A549 (cell line): ENCODE measurements around the gene FTSJ1. TPM values are rescaled to one million over a fixed set of nuclear protein-coding genes. Genes with fewer than 3 reads are reported as not detected.

ENCODE experiments used
- ATAC-seq, 2 experiments: fragments of 200-7000 bp in 1 of 2; fragments of >200 bp in 1 of 2; cut with Nextera tagmentation in 1 of 2; cut with Tn5 transposase in 1 of 2; 3 replicates each; pipeline versions ENCODE4 v1.8.0 to v1.9.1; 2018 to 2020; ENCODE audit warnings: mild to moderate bottlenecking in 1 of 2, moderate library complexity in 1 of 2
- CTCF ChIA-PET: fragments of 300-600 bp; sonication (Branson Sonifier 250); formaldehyde crosslinking; extraction: SDS; loops from one replicate; lab custom pipeline; 2021; ENCODE audit warnings: antibody characterized with exemption, inconsistent platforms; lab: Yijun Ruan, JAX
- POLR2A ChIA-PET: fragments of 350-600 bp; formaldehyde crosslinking; extraction: SDS; loops from one replicate; lab custom pipeline; 2021; ENCODE audit warnings: antibody characterized with exemption, inconsistent platforms; lab: Yijun Ruan, JAX
- DNase-seq, 2 experiments: peaks; one replicate each; pipeline versions ENCODE4 v3.0.0 to v3.0.0-alpha.2; 2011 to 2016; ENCODE audit warnings: low read depth in 1 of 2, low spot score in 1 of 2
- FAIRE-seq: peaks from 2 replicates; lab custom pipeline; 2011; peaks lifted over from hg19 to GRCh38; lab: Jason Lieb, UNC
- H3K27ac ChIP-seq, 2 experiments: fragments of >200 bp; sonication (Bioruptor Twin); formaldehyde crosslinking; 3 replicates each; pipeline ENCODE4 v1.5.1; 2016 to 2017
- H3K4me1 ChIP-seq: fragments of >200 bp; sonication (Bioruptor Twin); formaldehyde crosslinking; 3 replicates; pipeline ENCODE4 v1.6.1; 2016
- H3K4me2 ChIP-seq: fragments of >200 bp; sonication (Bioruptor Twin); formaldehyde crosslinking; 3 replicates; pipeline ENCODE4 v1.6.1; 2016
- H3K4me3 ChIP-seq: fragments of >200 bp; sonication (Bioruptor Twin); formaldehyde crosslinking; 3 replicates; pipeline ENCODE4 v1.5.1; 2016
- H3K9me3 ChIP-seq: fragments of >200 bp; sonication (Bioruptor Twin); formaldehyde crosslinking; 3 replicates; pipeline ENCODE4 v1.6.1; 2016
- BHLHE40 ChIP-seq: IDR thresholded peaks from 2 replicates; pipeline ENCODE4 v1.6.1; 2012; ENCODE audit warnings: low read depth, low read length, inconsistent platforms
- CBX2 ChIP-seq: fragments of 200-600 bp; sonication (generic); IDR thresholded peaks from 2 replicates; pipeline ENCODE4 v1.6.1; 2016; ENCODE audit warnings: low read depth, mild to moderate bottlenecking, borderline replicate concordance
- CBX8 ChIP-seq: fragments of 200-600 bp; sonication (generic); IDR thresholded peaks from 2 replicates; pipeline ENCODE4 v1.6.1; 2016
- CHD2 ChIP-seq: fragments of 150-350 bp; IDR thresholded peaks from 2 replicates; pipeline ENCODE4 v1.6.1; 2014; ENCODE audit warnings: low read length; ENCODE audit not compliant: partially characterized antibody
- CHD4 ChIP-seq: fragments of 200-600 bp; sonication (generic); IDR thresholded peaks from 2 replicates; pipeline ENCODE4 v1.6.1; 2016; ENCODE audit warnings: antibody characterized with exemption, mild to moderate bottlenecking, borderline replicate concordance
- EHMT2 ChIP-seq: fragments of 200-600 bp; sonication (generic); IDR thresholded peaks from 2 replicates; pipeline ENCODE4 v1.6.1; 2016; ENCODE audit warnings: antibody characterized with exemption, low read depth, mild to moderate bottlenecking, moderate library complexity
- FOSB ChIP-seq: fragments of 250-450 bp; sonication (Bioruptor Pico); IDR thresholded peaks from 2 replicates; pipeline ENCODE4 v1.5.0; 2020; ENCODE audit warnings: mild to moderate bottlenecking, moderate library complexity
- FOXS1 ChIP-seq: fragments of 250-450 bp; sonication (Bioruptor Pico); IDR thresholded peaks from 2 replicates; pipeline ENCODE4 v1.5.0; 2020; ENCODE audit warnings: mild to moderate bottlenecking, moderate library complexity
- HEYL ChIP-seq: fragments of 250-450 bp; sonication (Bioruptor Pico); IDR thresholded peaks from 2 replicates; pipeline ENCODE4 v1.8.0; 2021; ENCODE audit warnings: mild to moderate bottlenecking, moderate library complexity
- HMGXB4 ChIP-seq: fragments of 250-450 bp; sonication (Bioruptor Pico); IDR thresholded peaks from 2 replicates; pipeline ENCODE4 v1.5.0; 2021; ENCODE audit warnings: mild to moderate bottlenecking, moderate library complexity, borderline replicate concordance
- HOXA7 ChIP-seq: fragments of 250-450 bp; sonication (Bioruptor Pico); IDR thresholded peaks from 2 replicates; pipeline ENCODE4 v1.5.0; 2020; ENCODE audit warnings: mild to moderate bottlenecking, moderate library complexity
- HOXB13 ChIP-seq: fragments of 250-450 bp; sonication (Bioruptor Pico); IDR thresholded peaks from 2 replicates; pipeline ENCODE4 v1.5.0; 2020; ENCODE audit warnings: low read depth, mild to moderate bottlenecking, moderate library complexity
- JUN ChIP-seq, 2 experiments: fragments of >200 bp; sonication (Bioruptor Twin); formaldehyde crosslinking; IDR thresholded peaks; 2 replicates in 1 of 2; 3 replicates in 1 of 2; pipeline ENCODE4 v1.6.1; 2016 to 2017
- JUNB ChIP-seq: fragments of >200 bp; sonication (Bioruptor Twin); formaldehyde crosslinking; IDR thresholded peaks from 2 replicates; pipeline ENCODE4 v1.6.1; 2016
- KDM5A ChIP-seq: fragments of 200-600 bp; sonication (generic); IDR thresholded peaks from 2 replicates; pipeline ENCODE4 v1.6.1; 2016; ENCODE audit warnings: antibody characterized with exemption, mild to moderate bottlenecking
- MYC ChIP-seq: IDR thresholded peaks from 2 replicates; pipeline ENCODE4 v1.6.1; 2012; ENCODE audit warnings: mild to moderate bottlenecking, inconsistent platforms, low read length, improper control_type of control experiment, borderline replicate concordance
- NFE2L2 ChIP-seq: fragments of 150-350 bp; conservative IDR thresholded peaks from 2 replicates; pipeline ENCODE4 v1.6.1; 2014; ENCODE audit warnings: low read length
- NPAS2 ChIP-seq: fragments of 250-450 bp; sonication (Bioruptor Pico); IDR thresholded peaks from 2 replicates; pipeline ENCODE4 v1.8.0; 2022; ENCODE audit warnings: mild to moderate bottlenecking, moderate library complexity, borderline replicate concordance
- NR3C1 ChIP-seq: fragments of >200 bp; sonication (Bioruptor Twin); formaldehyde crosslinking; IDR thresholded peaks from 3 replicates; pipeline ENCODE4 v1.6.1; 2017
- PBX3 ChIP-seq: IDR thresholded peaks from 2 replicates; pipeline ENCODE4 v1.6.1; 2012
- PHF8 ChIP-seq: fragments of 200-600 bp; sonication (generic); IDR thresholded peaks from 2 replicates; pipeline ENCODE4 v1.6.1; 2016; ENCODE audit warnings: low read depth, mild to moderate bottlenecking, antibody characterized with exemption, moderate library complexity, borderline replicate concordance
- POLR2A ChIP-seq: IDR thresholded peaks from 2 replicates; pipeline ENCODE4 v1.6.1; 2012; ENCODE audit warnings: mild to moderate bottlenecking, low read length
- RFX5 ChIP-seq: fragments of 450-650 bp; IDR thresholded peaks from 2 replicates; pipeline ENCODE4 v1.7.1; 2014; ENCODE audit warnings: antibody characterized with exemption, mild to moderate bottlenecking, moderate library complexity
- SMC3 ChIP-seq: fragments of >200 bp; sonication (Bioruptor Twin); formaldehyde crosslinking; IDR thresholded peaks from 3 replicates; pipeline ENCODE4 v1.6.1; 2018; ENCODE audit warnings: inconsistent platforms
- TFCP2L1 ChIP-seq: fragments of 250-450 bp; sonication (Bioruptor Pico); IDR thresholded peaks from 2 replicates; pipeline ENCODE4 v1.5.0; 2021; ENCODE audit warnings: mild to moderate bottlenecking
- TP53 ChIP-seq: fragments of 250-450 bp; sonication (Bioruptor Pico); IDR thresholded peaks from 2 replicates; pipeline ENCODE4 v1.5.0; 2021; ENCODE audit warnings: mild to moderate bottlenecking, moderate library complexity
- ZC3H11A ChIP-seq: fragments of 450-650 bp; IDR thresholded peaks from 2 replicates; pipeline ENCODE4 v1.6.1; 2014; ENCODE audit warnings: antibody characterized with exemption, mild to moderate bottlenecking
- ZFP36 ChIP-seq: fragments of 450-650 bp; IDR thresholded peaks from 2 replicates; pipeline ENCODE4 v1.6.1; 2014; ENCODE audit warnings: borderline replicate concordance; ENCODE audit not compliant: partially characterized antibody
- ZNF302 ChIP-seq: fragments of 250-450 bp; sonication (Bioruptor Pico); IDR thresholded peaks from 2 replicates; pipeline ENCODE4 v1.9.0; 2021; ENCODE audit warnings: inconsistent platforms, mild to moderate bottlenecking, moderate library complexity
- ZSCAN20 ChIP-seq: fragments of 250-450 bp; sonication (Bioruptor Pico); IDR thresholded peaks from 2 replicates; pipeline ENCODE4 v1.8.0; 2022; ENCODE audit warnings: mild to moderate bottlenecking, moderate library complexity
- WGBS: methylation state at CpG from one replicate; pipeline ENCODE4 v1.1.6; 2017; ENCODE audit errors: missing lambda C conversion rate; 5-methylcytosine and 5-hydroxymethylcytosine counted together
- polyA plus RNA-seq, 4 experiments: library from polyadenylated mRNA; depleted of rRNA in 3 of 4; stranded (reverse); fragments of >200 nt; fragmentation: RNase III in 1 of 4; extraction: RNeasy Plus Mini Kit Qiagen cat#74134 plus additional on column Dnase treatment in 1 of 4; gene quantifications; 2 replicates in 3 of 4; 3 replicates in 1 of 4; pipeline ENCODE4 v1.2.3, GENCODE V29; 2011 to 2017
- TF ChIP-seq, protein P1 (sequence below): fragments of >200 bp; sonication (Bioruptor Twin); formaldehyde crosslinking; IDR thresholded peaks from 3 replicates; pipeline ENCODE4 v1.6.1; 2016
- TF ChIP-seq, protein P2 (sequence below): IDR thresholded peaks from 2 replicates; pipeline ENCODE4 v1.6.1; 2012; ENCODE audit warnings: low read depth, borderline replicate concordance

FTSJ1 gene
- polyA plus RNA-seq, 2 of the 4 experiments (the other 2 are of a cell fraction) = 37.1 to 71.2 TPM

GRCh38 chrX:48480583-48480982 lies 4.6 kb downstream of the FTSJ1 start (continued):
- no peak for TF ChIP-seq JUN (IDR thresholded peaks at IDR 0.05)
- no peak for TF ChIP-seq FOSB
- no peak for TF ChIP-seq ZSCAN20 (CRISPR knock-in tag)
- no peak for TF ChIP-seq JUNB
- TF ChIP-seq FOXS1 (CRISPR knock-in tag) = no peak
- TF ChIP-seq TFCP2L1 (CRISPR knock-in tag) = no peak
- no peak for TF ChIP-seq HOXA7 (CRISPR knock-in tag)
- TF ChIP-seq CHD2 = no peak

DNA sequence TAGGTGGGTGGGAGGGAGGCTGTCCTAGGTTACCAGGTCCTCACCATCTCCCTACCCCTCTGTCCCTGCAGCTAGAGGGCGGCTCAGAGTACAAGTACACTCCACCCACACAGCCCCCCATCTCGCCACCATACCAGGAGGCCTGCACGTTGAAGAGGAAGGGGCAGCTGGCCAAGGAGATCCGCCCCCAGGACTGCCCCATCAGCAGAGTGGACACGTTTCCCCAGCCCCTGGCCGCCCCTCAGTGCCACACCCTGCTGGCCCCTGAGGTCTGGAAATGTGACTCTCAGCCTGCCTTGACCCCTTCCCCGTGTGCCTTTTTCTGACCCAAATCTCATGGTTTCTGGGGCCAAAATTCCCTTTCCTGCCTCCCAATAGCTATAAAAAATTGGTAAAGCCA lies 6.5 kb downstream of the FTSJ1 start:
- TF ChIP-seq MYC = no peak
- TF ChIP-seq PBX3 = no peak
- no peak for TF ChIP-seq PHF8
- TF ChIP-seq NFE2L2 = no peak
- TF ChIP-seq JUN (IDR thresholded peaks at IDR 0.05) = no peak
- no peak for TF ChIP-seq POLR2A
- no peak for TF ChIP-seq SMC3
- TF ChIP-seq BHLHE40 = no peak
- no peak for TF ChIP-seq HOXB13
- no peak for TF ChIP-seq TFCP2L1 (CRISPR knock-in tag)
- no peak for TF ChIP-seq TP53 (CRISPR knock-in tag)
- TF ChIP-seq ZNF302 (CRISPR knock-in tag) = no peak
- no peak for TF ChIP-seq KDM5A
- TF ChIP-seq CBX2 = no peak
- TF ChIP-seq ZFP36 = no peak
- TF ChIP-seq CBX8 = no peak
- no peak for TF ChIP-seq HMGXB4 (CRISPR knock-in tag)
- TF ChIP-seq HEYL (CRISPR knock-in tag) = no peak
- TF ChIP-seq CHD4 = no peak
- TF ChIP-seq NR3C1 = no peak
- POLR2A ChIA-PET = no interaction called here
- no peak for FAIRE-seq
- H3K4me1 ChIP-seq = no peaks in the 10 kb centered on the region; the same call in 2 of the 3 replicates
- H3K27ac ChIP-seq = no peak overlapping the region
- no peak for DNase-seq
- 92% methylated on average over 7 of the region's 7 CpGs for WGBS
- H3K4me3 ChIP-seq = no peak overlapping the region
- no peak overlapping the region for H3K4me2 ChIP-seq
- H3K9me3 ChIP-seq = no peaks in the 10 kb centered on the region
- CTCF ChIA-PET = interaction anchor here (0.6 to 1.9 kb wide), 2 partner anchors 12 to 57 kb away, joined by 3 to 7 read pairs; partner anchors contain the start of gene TBC1D25
- no peak for ATAC-seq

GRCh38 chrX:48487362-48487798 lies 11.4 kb downstream of the FTSJ1 start:
- Histone ChIP-seq H3K4me3 (no peak overlapping the region), H3K9me3 (no peaks in the 10 kb centered on the region), H3K27ac (no peak overlapping the region), H3K4me1 (peaks cover 6% of the 10 kb centered on the region; the same call in 2 of the 3 replicates), H3K4me2 (no peak overlapping the region)
- ATAC-seq = peak; percentile 48 to 70
- DNase-seq = peak in 1 of 2 experiments; percentile 65
- WGBS = 70% methylated on average over 9 of the region's 10 CpGs
- ChIA-PET CTCF (no interaction called here), POLR2A (no interaction called here)
- TF ChIP-seq, protein P1, sequence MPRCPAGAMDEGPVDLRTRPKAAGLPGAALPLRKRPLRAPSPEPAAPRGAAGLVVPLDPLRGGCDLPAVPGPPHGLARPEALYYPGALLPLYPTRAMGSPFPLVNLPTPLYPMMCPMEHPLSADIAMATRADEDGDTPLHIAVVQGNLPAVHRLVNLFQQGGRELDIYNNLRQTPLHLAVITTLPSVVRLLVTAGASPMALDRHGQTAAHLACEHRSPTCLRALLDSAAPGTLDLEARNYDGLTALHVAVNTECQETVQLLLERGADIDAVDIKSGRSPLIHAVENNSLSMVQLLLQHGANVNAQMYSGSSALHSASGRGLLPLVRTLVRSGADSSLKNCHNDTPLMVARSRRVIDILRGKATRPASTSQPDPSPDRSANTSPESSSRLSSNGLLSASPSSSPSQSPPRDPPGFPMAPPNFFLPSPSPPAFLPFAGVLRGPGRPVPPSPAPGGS = no peak
- TF ChIP-seq RFX5 (no peak), FOSB (no peak), NPAS2 (CRISPR knock-in tag) (no peak), ZC3H11A (no peak), HOXA7 (CRISPR knock-in tag) (no peak), EHMT2 (no peak), CHD4 (no peak)
- TF ChIP-seq, protein P2, sequence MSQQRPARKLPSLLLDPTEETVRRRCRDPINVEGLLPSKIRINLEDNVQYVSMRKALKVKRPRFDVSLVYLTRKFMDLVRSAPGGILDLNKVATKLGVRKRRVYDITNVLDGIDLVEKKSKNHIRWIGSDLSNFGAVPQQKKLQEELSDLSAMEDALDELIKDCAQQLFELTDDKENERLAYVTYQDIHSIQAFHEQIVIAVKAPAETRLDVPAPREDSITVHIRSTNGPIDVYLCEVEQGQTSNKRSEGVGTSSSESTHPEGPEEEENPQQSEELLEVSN = no peak
- no peak for FAIRE-seq
